Measurements from ENCODE around the gene CDH4. TPM values are rescaled to one million over a fixed set of nuclear protein-coding genes. Genes with fewer than 3 reads are reported as not detected.
A peak's percentile ranks its signal among the peaks of the same experiment; 100 is the strongest.

Gene CDH4
- total and polyA plus RNA-seq, 2 of the 8 experiments (the other 6 are each of a cell fraction or from before 2014, with no cell fraction given) = 4.3 to 7.9 TPM

- H3K36me3 ChIP-seq (ENCODE audit: control insufficient read depth in 2 of 4, insufficient read depth in 4 of 4, low read length in 3 of 4) = no peaks in the 10 kb centered on the region
- H3K4me1 ChIP-seq (replicated peaks in 1 of 4; ENCODE audit: control insufficient read depth in 3 of 4, insufficient read depth in 4 of 4, low read length in 3 of 4) = peaks cover 19 to 44% (median 31%) of the 10 kb centered on the region in 4 experiments
- no peak overlapping the region for H3K9ac ChIP-seq (replicated peaks in 1 of 4; ENCODE audit: extremely low read depth in 1 of 4, low read depth in 3 of 4, low read length in 3 of 4)
- CTCF ChIA-PET (ENCODE audit: partially characterized antibody) = interaction anchor here (0.6 to 1.2 kb wide), 3 partner anchors 82 to 477 kb away, joined by 3 to 4 read pairs (median 3); no protein-coding TSS in a partner anchor
- H3K9me3 ChIP-seq (ENCODE audit: insufficient read depth in 2 of 2, low read depth in 1 of 2, low read length in 1 of 2) = no peaks in the 10 kb centered on the region
- H4K91ac ChIP-seq (replicated peaks; ENCODE audit: insufficient read length, low read length) = peak overlapping the region; percentile 50
- no peaks in the 10 kb centered on the region for H4K20me1 ChIP-seq (replicated peaks in 1 of 2; ENCODE audit: control insufficient read depth in 1 of 2, insufficient read depth in 2 of 2, low read length in 2 of 2)
- peak overlapping the region; percentile 43; the same call in 1 of the 2 replicates for H3K18ac ChIP-seq (ENCODE audit: extremely low read depth, low read length)
- FAIRE-seq (no peak), DNase-seq (ENCODE audit: low read depth in 1 of 2, low spot score in 2 of 2) (no peak)
- no peak overlapping the region for H2BK120ac ChIP-seq (replicated peaks; ENCODE audit: low read depth, low read length)
- POLR2A ChIA-PET (ENCODE audit: partially characterized antibody) = interaction anchor here (4.2 kb wide), 1 partner anchor 18 kb away, joined by 25 read pairs; no protein-coding TSS in a partner anchor
- peak overlapping the region in 1 of 2 experiments; percentile 16; a peak in 2 of 4 replicates for H3K4me2 ChIP-seq (ENCODE audit: insufficient read depth in 1 of 2, low read depth in 2 of 2, low read length in 2 of 2)
- H3K4me3 ChIP-seq (ENCODE audit: extremely low read depth in 1 of 4, insufficient read depth in 2 of 4, low read depth in 3 of 4, low read length in 4 of 4) = no peak overlapping the region
- peak overlapping the region; percentile 85; the same call in 1 of the 2 replicates for H2BK5ac ChIP-seq (ENCODE audit: low read depth, low read length)
- peaks cover 4% of the 10 kb centered on the region; the same call in 1 of the 2 replicates for H3K23me2 ChIP-seq (ENCODE audit: low read depth, low read length)
- H4K5ac ChIP-seq (ENCODE audit: insufficient read length, low read depth, low read length) = no peak overlapping the region
- peak overlapping the region; percentile 83; the same call in 1 of the 2 replicates for H2BK20ac ChIP-seq (ENCODE audit: low read length)
- H3K56ac ChIP-seq (replicated peaks; ENCODE audit: insufficient read length, low read depth, low read length) = no peak overlapping the region
- 71% methylated on average over 18 of the region's 18 CpGs; no CpG with 5 or more reads in 1 of the 2 experiments for WGBS, 2 experiments (ENCODE audit: extremely low coverage in 1 of 2, insufficient coverage in 1 of 2, insufficient read length in 1 of 2, insufficient replicate concordance in 2 of 2, low coverage in 1 of 2, low lambda C conversion rate in 2 of 2, missing lambda C conversion rate in 1 of 2)
- H3K79me2 ChIP-seq (ENCODE audit: control insufficient read depth in 1 of 2, insufficient read depth in 2 of 2, low read length in 2 of 2) = no peaks in the 10 kb centered on the region
- peaks cover 0 to 3% (median 0%) of the 10 kb centered on the region in 4 experiments; a peak in 2 of 7 replicates for H3K27me3 ChIP-seq (replicated peaks in 1 of 4; ENCODE audit: control insufficient read depth in 3 of 4, extremely low read depth in 1 of 4, insufficient read depth in 3 of 4, low read length in 3 of 4)
- H2BK15ac ChIP-seq (ENCODE audit: low read length) = no peak overlapping the region
- H3K79me1 ChIP-seq (ENCODE audit: low read depth, low read length) = peaks cover 3% of the 10 kb centered on the region; the same call in 1 of the 2 replicates
- H3K14ac ChIP-seq (ENCODE audit: insufficient read length) = no peak overlapping the region
- H3K27ac ChIP-seq (ENCODE audit: low read depth, low read length) = no peak overlapping the region
- H2AK5ac ChIP-seq (ENCODE audit: low read depth, low read length) = peak overlapping the region; percentile 99; the same call in 1 of the 2 replicates
- peak overlapping the region; percentile 22 for H3K4ac ChIP-seq (replicated peaks; ENCODE audit: insufficient read length, low read depth, low read length)
- H4K8ac ChIP-seq (ENCODE audit: extremely low read depth, insufficient read depth, low read length) = no peak overlapping the region
- H2BK12ac ChIP-seq (ENCODE audit: low read depth, low read length) = peak overlapping the region; percentile 89; the same call in 1 of the 2 replicates
- no peak overlapping the region for H2AFZ ChIP-seq (ENCODE audit: low read length)
- H3K23ac ChIP-seq (ENCODE audit: insufficient read length) = no peak overlapping the region
- TF ChIP-seq YY1 (IDR thresholded peaks at IDR 0.05; ENCODE audit: low read depth, low read length) = no peak
- no peak for TF ChIP-seq TCF12 (IDR thresholded peaks at IDR 0.05; ENCODE audit: low read depth, low read length)
- TF ChIP-seq ASH2L (IDR thresholded peaks at IDR 0.05; ENCODE audit: low read length) = no peak
- no peak for TF ChIP-seq KDM1A (IDR thresholded peaks at IDR 0.05; ENCODE audit: borderline replicate concordance, low read length)
- no peak for TF ChIP-seq SIRT6 (IDR thresholded peaks at IDR 0.05; ENCODE audit: low read length)
- no peak for TF ChIP-seq SIX5 (IDR thresholded peaks at IDR 0.05; ENCODE audit: low read depth, low read length)
- no peak for TF ChIP-seq RAD21 (IDR thresholded peaks at IDR 0.05 in 1 of 2, conservative IDR thresholded peaks at IDR 0.05 in 1 of 2; ENCODE audit: low read depth in 2 of 2, low read length in 2 of 2)
- TF ChIP-seq CREB1 (IDR thresholded peaks at IDR 0.05) = no peak
- TF ChIP-seq NRF1 (IDR thresholded peaks at IDR 0.05; ENCODE audit: low read depth, low read length) = no peak
- no peak for TF ChIP-seq NANOG (IDR thresholded peaks at IDR 0.05; ENCODE audit: insufficient read depth, low read depth, low read length, poor library complexity, severe bottlenecking)
- no peak for TF ChIP-seq HDAC6 (IDR thresholded peaks at IDR 0.05; ENCODE audit: low read depth, low read length)
- TF ChIP-seq ATF2 (IDR thresholded peaks at IDR 0.05; ENCODE audit: low read length) = no peak
These were observed 182.3 kb downstream of the CDH4 start for GRCh38 chr20:61434341-61434781.

All from H1 (cell line).